ENCODE data around the gene UGT1A9.

GRCh38 chr2:233820774-233821105 lies 149.0 kb downstream of the UGT1A9 start:
- TF ChIP-seq SIN3A (IDR thresholded peaks at IDR 0.05; ENCODE audit: borderline replicate concordance, insufficient read depth, low read length) (no peak), TAF1 (IDR thresholded peaks at IDR 0.05; ENCODE audit: borderline replicate concordance, insufficient read depth, low read length) (no peak)
- TF ChIP-seq, protein P1, sequence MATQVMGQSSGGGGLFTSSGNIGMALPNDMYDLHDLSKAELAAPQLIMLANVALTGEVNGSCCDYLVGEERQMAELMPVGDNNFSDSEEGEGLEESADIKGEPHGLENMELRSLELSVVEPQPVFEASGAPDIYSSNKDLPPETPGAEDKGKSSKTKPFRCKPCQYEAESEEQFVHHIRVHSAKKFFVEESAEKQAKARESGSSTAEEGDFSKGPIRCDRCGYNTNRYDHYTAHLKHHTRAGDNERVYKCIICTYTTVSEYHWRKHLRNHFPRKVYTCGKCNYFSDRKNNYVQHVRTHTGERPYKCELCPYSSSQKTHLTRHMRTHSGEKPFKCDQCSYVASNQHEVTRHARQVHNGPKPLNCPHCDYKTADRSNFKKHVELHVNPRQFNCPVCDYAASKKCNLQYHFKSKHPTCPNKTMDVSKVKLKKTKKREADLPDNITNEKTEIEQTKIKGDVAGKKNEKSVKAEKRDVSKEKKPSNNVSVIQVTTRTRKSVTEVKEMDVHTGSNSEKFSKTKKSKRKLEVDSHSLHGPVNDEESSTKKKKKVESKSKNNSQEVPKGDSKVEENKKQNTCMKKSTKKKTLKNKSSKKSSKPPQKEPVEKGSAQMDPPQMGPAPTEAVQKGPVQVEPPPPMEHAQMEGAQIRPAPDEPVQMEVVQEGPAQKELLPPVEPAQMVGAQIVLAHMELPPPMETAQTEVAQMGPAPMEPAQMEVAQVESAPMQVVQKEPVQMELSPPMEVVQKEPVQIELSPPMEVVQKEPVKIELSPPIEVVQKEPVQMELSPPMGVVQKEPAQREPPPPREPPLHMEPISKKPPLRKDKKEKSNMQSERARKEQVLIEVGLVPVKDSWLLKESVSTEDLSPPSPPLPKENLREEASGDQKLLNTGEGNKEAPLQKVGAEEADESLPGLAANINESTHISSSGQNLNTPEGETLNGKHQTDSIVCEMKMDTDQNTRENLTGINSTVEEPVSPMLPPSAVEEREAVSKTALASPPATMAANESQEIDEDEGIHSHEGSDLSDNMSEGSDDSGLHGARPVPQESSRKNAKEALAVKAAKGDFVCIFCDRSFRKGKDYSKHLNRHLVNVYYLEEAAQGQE (IDR thresholded peaks at IDR 0.05; ENCODE audit: insufficient read depth in 1 of 2, low read depth in 2 of 2, low read length in 2 of 2) = no peak
